Measurements from ENCODE around the gene PRKCG. TPM values are rescaled to one million over a fixed set of nuclear protein-coding genes. Genes with fewer than 3 reads are reported as not detected.
"Not testable (repeated sequence)": the region's sequence is repeated elsewhere in the genome, so short reads cannot be mapped to it uniquely, and the experiment has no call there.

Gene PRKCG
- total RNA-seq: not detected
- under 1 TPM in 1 of 3 donors, not detected in 2; 0.01 TPM for polyA plus RNA-seq
- long read RNA-seq, donor 1: 0 reads
- long read RNA-seq, donor 2: 0 reads

- peaks cover 0 to 57% (median 25%) of the 10 kb centered on the region in 3 donors for H3K27me3 ChIP-seq (ENCODE audit: insufficient read depth in 3 of 3, low read length in 2 of 3)
- H3K4me3 ChIP-seq: peak within 1 kb of the TSS; percentile 47
- ATAC-seq: peak in 1 of 4 donors; percentile 12
- H3K27ac ChIP-seq: no peak within 1 kb of the TSS
- WGBS, 3 donors: 3 to 4% (median 3%) methylated on average over 38 to 49 of the region's 49 CpGs
- TF ChIP-seq CTCF (IDR thresholded peaks at IDR 0.05): peak; percentile 21
- no peaks in the 10 kb centered on the region for H3K9me3 ChIP-seq
- intact Hi-C loops (cut with DNase I): no loop called here
- H3K4me1 ChIP-seq: no peaks in the 10 kb centered on the region
- H3K36me3 ChIP-seq (ENCODE audit: insufficient read depth in 1 of 2, low read depth in 1 of 2): no peaks in the 10 kb centered on the region
- peak in 1 of 2 donors; percentile 69 for DNase-seq
Measured at GRCh38 chr19:53881482-53882390, at the start of gene PRKCG. Gene PRKCG, plus strand, starts transcription at chr19:53882197. Its CDS starts 298 bp downstream, at chr19:53882495.

GRCh38 chr19:53832861-53833260, 49.1 kb upstream of the PRKCG start:
- H3K4me3 ChIP-seq; H3K27me3 ChIP-seq (ENCODE audit: insufficient read depth in 3 of 3, low read length in 2 of 3); H3K36me3 ChIP-seq (ENCODE audit: insufficient read depth in 1 of 2, low read depth in 1 of 2); ATAC-seq; DNase-seq; H3K27ac ChIP-seq; H3K4me1 ChIP-seq; H3K9me3 ChIP-seq; intact Hi-C loops (cut with DNase I): not testable (repeated sequence)
- 19 to 26% (median 23%) methylated on average over 9 to 10 of the region's 13 CpGs for WGBS, 3 donors

GRCh38 chr19:53838446-53838845, 43.6 kb upstream of the PRKCG start:
- H3K4me3 ChIP-seq; DNase-seq; H3K4me1 ChIP-seq; intact Hi-C loops (cut with DNase I); H3K27me3 ChIP-seq (ENCODE audit: insufficient read depth in 3 of 3, low read length in 2 of 3); ATAC-seq; H3K9me3 ChIP-seq; H3K36me3 ChIP-seq (ENCODE audit: insufficient read depth in 1 of 2, low read depth in 1 of 2); H3K27ac ChIP-seq: not testable (repeated sequence)
- 69 to 78% (median 72%) methylated on average over 4 to 5 of the region's 5 CpGs for WGBS, 3 donors

- ATAC-seq; H3K27ac ChIP-seq; DNase-seq; H3K4me3 ChIP-seq; H3K9me3 ChIP-seq; H3K27me3 ChIP-seq (ENCODE audit: insufficient read depth in 3 of 3, low read length in 2 of 3); intact Hi-C loops (cut with DNase I); H3K4me1 ChIP-seq; H3K36me3 ChIP-seq (ENCODE audit: insufficient read depth in 1 of 2, low read depth in 1 of 2): not testable (repeated sequence)
- 93 to 94% (median 94%) methylated on average over 12 of the region's 12 CpGs for WGBS, 3 donors
Measured at GRCh38 chr19:53840241-53840640, 41.8 kb upstream of the PRKCG start.

- H3K9me3 ChIP-seq; H3K27ac ChIP-seq; DNase-seq; intact Hi-C loops (cut with DNase I); H3K27me3 ChIP-seq (ENCODE audit: insufficient read depth in 3 of 3, low read length in 2 of 3); ATAC-seq; H3K4me3 ChIP-seq; H3K4me1 ChIP-seq; H3K36me3 ChIP-seq (ENCODE audit: insufficient read depth in 1 of 2, low read depth in 1 of 2): not testable (repeated sequence)
- WGBS, 3 donors: 76 to 81% (median 76%) methylated on average over 4 of the region's 4 CpGs
Measured at GRCh38 chr19:53840914-53841313, 41.1 kb upstream of the PRKCG start.

GRCh38 chr19:53844849-53845246, 37.1 kb upstream of the PRKCG start:
- H3K36me3 ChIP-seq (ENCODE audit: insufficient read depth in 1 of 2, low read depth in 1 of 2): no peaks in the 10 kb centered on the region
- intact Hi-C loops (cut with DNase I): no loop called here

More at GRCh38 chr19:53844849-53845246, 37.1 kb upstream of the PRKCG start:
- Histone ChIP-seq H3K27me3 (ENCODE audit: insufficient read depth in 3 of 3, low read length in 2 of 3) (no peaks in the 10 kb centered on the region), H3K4me1 (no peaks in the 10 kb centered on the region), H3K4me3 (no peak overlapping the region), H3K9me3 (no peaks in the 10 kb centered on the region), H3K27ac (no peak overlapping the region)
- no peak for TF ChIP-seq CTCF (IDR thresholded peaks at IDR 0.05)
- no peak for DNase-seq
- WGBS, 3 donors: 82 to 87% (median 82%) methylated on average over 9 of the region's 9 CpGs
- no peak for ATAC-seq
